GM23338 (cell line): ENCODE results near the gene RGSL1. TPM values are rescaled to one million over a fixed set of nuclear protein-coding genes. Genes with fewer than 3 reads are reported as not detected.

Experiments
- ATAC-seq: fragments of 200-7000 bp; cut with Tn5 transposase; 3 replicates; pipeline ENCODE4 v1.9.1; 2020
- DNase-seq: peaks from one replicate; pipeline ENCODE4 v3.0.0-alpha.2; 2015; ENCODE audit warnings: low spot score
- H2AFZ ChIP-seq: fragments of 200-600 bp; sonication (generic); 2 replicates; pipeline ENCODE4 v1.8.0; 2016; ENCODE audit warnings: antibody characterized with exemption, mild to moderate bottlenecking, moderate library complexity
- H3F3A ChIP-seq: fragments of 200-600 bp; sonication (generic); replicated peaks from 2 replicates; pipeline ENCODE4 v1.8.0; 2017; ENCODE audit warnings: antibody characterized with exemption, mixed run types, low read depth
- H3K27ac ChIP-seq: fragments of 200-600 bp; sonication (generic); 2 replicates; pipeline ENCODE4 v1.6.1; 2016; ENCODE audit warnings: low read depth
- H3K27me3 ChIP-seq: fragments of 200-600 bp; sonication (generic); 2 replicates; pipeline ENCODE4 v1.8.0; 2016; ENCODE audit warnings: mild to moderate bottlenecking, mixed run types, moderate library complexity; ENCODE audit not compliant: insufficient read depth
- H3K36me3 ChIP-seq: fragments of 200-600 bp; sonication (generic); 2 replicates; pipeline ENCODE4 v1.8.0; 2016; ENCODE audit warnings: mild to moderate bottlenecking; ENCODE audit not compliant: insufficient read depth
- H3K4me1 ChIP-seq: fragments of 200-600 bp; sonication (generic); 2 replicates; pipeline ENCODE4 v1.8.0; 2016; ENCODE audit warnings: mild to moderate bottlenecking, moderate library complexity; ENCODE audit not compliant: insufficient read depth
- H3K4me2 ChIP-seq: fragments of 200-600 bp; sonication (generic); 2 replicates; pipeline ENCODE4 v1.7.1; 2017; ENCODE audit warnings: mixed run types
- H3K4me3 ChIP-seq: fragments of 200-600 bp; sonication (generic); 2 replicates; pipeline ENCODE4 v1.6.1; 2016; ENCODE audit warnings: mixed run types
- H3K79me2 ChIP-seq: fragments of 200-600 bp; sonication (generic); replicated peaks from 2 replicates; pipeline ENCODE4 v1.8.0; 2017; ENCODE audit warnings: mild to moderate bottlenecking; ENCODE audit not compliant: insufficient read depth
- H3K9me2 ChIP-seq: fragments of 200-600 bp; sonication (generic); 2 replicates; pipeline ENCODE4 v1.8.0; 2017; ENCODE audit not compliant: insufficient read depth
- H4K20me1 ChIP-seq: fragments of 200-600 bp; sonication (generic); replicated peaks from 2 replicates; pipeline ENCODE4 v1.8.0; 2017; ENCODE audit warnings: mild to moderate bottlenecking; ENCODE audit not compliant: insufficient read depth
- H3K27ac Mint-ChIP-seq: 2 replicates; pipeline ENCODE4 v1.8.0; 2020; ENCODE audit warnings: inconsistent platforms, mild to moderate bottlenecking, moderate library complexity, mixed read lengths
- H3K27me3 Mint-ChIP-seq: 3 replicates; pipeline ENCODE4 v1.8.0; 2022; ENCODE audit warnings: low read depth, mild to moderate bottlenecking, moderate library complexity, mixed read lengths, inconsistent platforms; ENCODE audit not compliant: insufficient read depth, poor library complexity
- H3K36me3 Mint-ChIP-seq: 3 replicates; pipeline ENCODE4 v1.8.0; 2021; ENCODE audit warnings: low read depth, mild to moderate bottlenecking, inconsistent platforms, moderate library complexity, mixed read lengths
- H3K4me1 Mint-ChIP-seq: 3 replicates; pipeline ENCODE4 v1.8.0; 2020; ENCODE audit warnings: mild to moderate bottlenecking, inconsistent platforms, mixed read lengths
- H3K4me3 Mint-ChIP-seq: 3 replicates; pipeline ENCODE4 v1.8.0; 2021; ENCODE audit warnings: moderate library complexity, mild to moderate bottlenecking, inconsistent platforms, mixed read lengths
- H3K9me3 Mint-ChIP-seq: 3 replicates; pipeline ENCODE4 v1.8.0; 2020; ENCODE audit warnings: moderate library complexity, mild to moderate bottlenecking, inconsistent platforms, mixed read lengths
- CREB1 ChIP-seq: fragments of 250-450 bp; sonication (Bioruptor Pico); IDR thresholded peaks from 2 replicates; pipeline ENCODE4 v1.5.0; 2020; ENCODE audit warnings: low read depth, mild to moderate bottlenecking, moderate library complexity
- ETS1 ChIP-seq: IDR thresholded peaks from 2 replicates; pipeline ENCODE4 v1.6.1; 2016; ENCODE audit warnings: antibody characterized with exemption
- EZH2 ChIP-seq: fragments of 200-600 bp; sonication (generic); IDR thresholded peaks from one replicate; pipeline ENCODE4 v1.8.0; 2017; ENCODE audit warnings: antibody characterized with exemption, mild to moderate bottlenecking, low read depth; ENCODE audit not compliant: unreplicated experiment
- EZH2phosphoT487 ChIP-seq: fragments of 200-600 bp; sonication (generic); IDR thresholded peaks from one replicate; pipeline ENCODE4 v1.8.1; 2018; ENCODE audit warnings: antibody characterized with exemption; ENCODE audit not compliant: unreplicated experiment
- JUNB ChIP-seq: IDR thresholded peaks from one replicate; pipeline ENCODE4 v1.6.1; 2016; ENCODE audit warnings: antibody characterized with exemption; ENCODE audit not compliant: unreplicated experiment
- NANOG ChIP-seq: IDR thresholded peaks from 2 replicates; pipeline ENCODE4 v1.6.1; 2016; ENCODE audit warnings: antibody characterized with exemption, borderline replicate concordance
- POLR2AphosphoS5 ChIP-seq: IDR thresholded peaks from 2 replicates; pipeline ENCODE4 v1.6.1; 2016; ENCODE audit warnings: antibody characterized with exemption, low read depth
- REST ChIP-seq: IDR thresholded peaks from one replicate; pipeline ENCODE4 v1.6.1; 2018; ENCODE audit warnings: antibody characterized with exemption; ENCODE audit not compliant: unreplicated experiment
- STAT1 ChIP-seq: IDR thresholded peaks from one replicate; pipeline ENCODE4 v1.6.1; 2016; ENCODE audit warnings: antibody characterized with exemption; ENCODE audit not compliant: unreplicated experiment
- ZNF114 ChIP-seq: fragments of 250-450 bp; sonication (Bioruptor Pico); IDR thresholded peaks from 2 replicates; pipeline ENCODE4 v1.5.0; 2020; ENCODE audit warnings: mild to moderate bottlenecking, moderate library complexity
- ZNF331 ChIP-seq: fragments of 250-450 bp; sonication (Bioruptor Pico); IDR thresholded peaks from 2 replicates; pipeline ENCODE4 v1.5.0; 2020; ENCODE audit warnings: low read depth, mild to moderate bottlenecking, moderate library complexity
- polyA plus RNA-seq: library from polyadenylated mRNA; unstranded; fragments of >200 nt; fragmentation: Nextera tagmentation; extraction: Ambion mirVana; gene quantifications from 2 replicates; pipeline ENCODE4 v1.2.1, GENCODE V29; 2016
- total RNA-seq: library from RNA; depleted of rRNA; stranded (reverse); fragments of >200 nt; shearing (Covaris generic); gene quantifications from 2 replicates; pipeline ENCODE4 v1.2.3, GENCODE V29; 2014
- TF ChIP-seq, protein P1 (sequence below): fragments of 250-450 bp; sonication (Bioruptor Pico); IDR thresholded peaks from 2 replicates; pipeline ENCODE4 v1.5.0; 2020; ENCODE audit warnings: mild to moderate bottlenecking, moderate library complexity
- TF ChIP-seq, protein P2 (sequence below), 2 experiments: fragments of 200-600 bp in 1 of 2; sonication (generic) in 1 of 2; conservative IDR thresholded peaks; 2 replicates each; pipeline versions ENCODE4 v1.5.1 to v1.6.1; 2016 to 2017; ENCODE audit warnings: antibody characterized with exemption in 2 of 2, low read depth in 2 of 2, mild to moderate bottlenecking in 2 of 2, moderate library complexity in 1 of 2

RGSL1 gene
- total and polyA plus RNA-seq, 2 experiments from 2014 or later: not detected

DNA sequence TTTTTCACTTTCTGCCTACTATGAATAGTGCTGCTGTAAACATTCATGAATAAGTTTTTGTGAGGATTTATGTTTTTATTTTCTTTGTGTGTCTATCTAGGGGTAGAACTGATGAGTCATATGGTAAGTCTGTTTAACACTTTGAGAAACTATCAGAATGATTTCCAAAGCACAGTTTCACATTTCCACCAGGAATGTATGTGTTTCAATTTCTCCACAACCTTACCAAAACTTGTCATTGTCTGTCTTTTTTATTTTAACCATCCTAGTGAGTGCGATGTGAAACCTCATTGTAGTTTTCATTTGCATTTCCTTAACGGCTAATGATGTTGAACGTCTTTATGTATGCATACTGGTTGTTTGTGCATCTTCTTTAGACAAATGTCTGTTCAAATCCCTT, 115.6 kb downstream of the RGSL1 start:
- Mint-ChIP-seq H3K36me3 (no peaks in the 10 kb centered on the region), H3K4me3 (no peak overlapping the region), H3K27me3 (no peaks in the 10 kb centered on the region), H3K27ac (no peak overlapping the region), H3K4me1 (no peaks in the 10 kb centered on the region; the same call in 2 of the 3 replicates), H3K9me3 (no peaks in the 10 kb centered on the region)
- Histone ChIP-seq H2AFZ (no peak overlapping the region; the same call in 1 of the 2 replicates), H3K4me1 (no peaks in the 10 kb centered on the region), H3K36me3 (no peaks in the 10 kb centered on the region), H3K27ac (no peak overlapping the region), H3F3A (no peaks in the 10 kb centered on the region), H3K4me2 (no peak overlapping the region), H3K79me2 (no peaks in the 10 kb centered on the region), H4K20me1 (no peaks in the 10 kb centered on the region), H3K4me3 (no peak overlapping the region), H3K9me2 (0 out of 2 replicates have a peak, but pooled peaks cover under 1% of the 10 kb centered on the region), H3K27me3 (no peaks in the 10 kb centered on the region)
- DNase-seq (no peak), ATAC-seq (no peak)
- TF ChIP-seq REST (no peak), EZH2 (no peak), NANOG (no peak), ZNF331 (CRISPR knock-in tag) (no peak), JUNB (no peak), POLR2AphosphoS5 (no peak), STAT1 (no peak), EZH2phosphoT487 (no peak), CREB1 (CRISPR knock-in tag) (no peak), ZNF114 (no peak), ETS1 (no peak)
- TF ChIP-seq, protein P1, sequence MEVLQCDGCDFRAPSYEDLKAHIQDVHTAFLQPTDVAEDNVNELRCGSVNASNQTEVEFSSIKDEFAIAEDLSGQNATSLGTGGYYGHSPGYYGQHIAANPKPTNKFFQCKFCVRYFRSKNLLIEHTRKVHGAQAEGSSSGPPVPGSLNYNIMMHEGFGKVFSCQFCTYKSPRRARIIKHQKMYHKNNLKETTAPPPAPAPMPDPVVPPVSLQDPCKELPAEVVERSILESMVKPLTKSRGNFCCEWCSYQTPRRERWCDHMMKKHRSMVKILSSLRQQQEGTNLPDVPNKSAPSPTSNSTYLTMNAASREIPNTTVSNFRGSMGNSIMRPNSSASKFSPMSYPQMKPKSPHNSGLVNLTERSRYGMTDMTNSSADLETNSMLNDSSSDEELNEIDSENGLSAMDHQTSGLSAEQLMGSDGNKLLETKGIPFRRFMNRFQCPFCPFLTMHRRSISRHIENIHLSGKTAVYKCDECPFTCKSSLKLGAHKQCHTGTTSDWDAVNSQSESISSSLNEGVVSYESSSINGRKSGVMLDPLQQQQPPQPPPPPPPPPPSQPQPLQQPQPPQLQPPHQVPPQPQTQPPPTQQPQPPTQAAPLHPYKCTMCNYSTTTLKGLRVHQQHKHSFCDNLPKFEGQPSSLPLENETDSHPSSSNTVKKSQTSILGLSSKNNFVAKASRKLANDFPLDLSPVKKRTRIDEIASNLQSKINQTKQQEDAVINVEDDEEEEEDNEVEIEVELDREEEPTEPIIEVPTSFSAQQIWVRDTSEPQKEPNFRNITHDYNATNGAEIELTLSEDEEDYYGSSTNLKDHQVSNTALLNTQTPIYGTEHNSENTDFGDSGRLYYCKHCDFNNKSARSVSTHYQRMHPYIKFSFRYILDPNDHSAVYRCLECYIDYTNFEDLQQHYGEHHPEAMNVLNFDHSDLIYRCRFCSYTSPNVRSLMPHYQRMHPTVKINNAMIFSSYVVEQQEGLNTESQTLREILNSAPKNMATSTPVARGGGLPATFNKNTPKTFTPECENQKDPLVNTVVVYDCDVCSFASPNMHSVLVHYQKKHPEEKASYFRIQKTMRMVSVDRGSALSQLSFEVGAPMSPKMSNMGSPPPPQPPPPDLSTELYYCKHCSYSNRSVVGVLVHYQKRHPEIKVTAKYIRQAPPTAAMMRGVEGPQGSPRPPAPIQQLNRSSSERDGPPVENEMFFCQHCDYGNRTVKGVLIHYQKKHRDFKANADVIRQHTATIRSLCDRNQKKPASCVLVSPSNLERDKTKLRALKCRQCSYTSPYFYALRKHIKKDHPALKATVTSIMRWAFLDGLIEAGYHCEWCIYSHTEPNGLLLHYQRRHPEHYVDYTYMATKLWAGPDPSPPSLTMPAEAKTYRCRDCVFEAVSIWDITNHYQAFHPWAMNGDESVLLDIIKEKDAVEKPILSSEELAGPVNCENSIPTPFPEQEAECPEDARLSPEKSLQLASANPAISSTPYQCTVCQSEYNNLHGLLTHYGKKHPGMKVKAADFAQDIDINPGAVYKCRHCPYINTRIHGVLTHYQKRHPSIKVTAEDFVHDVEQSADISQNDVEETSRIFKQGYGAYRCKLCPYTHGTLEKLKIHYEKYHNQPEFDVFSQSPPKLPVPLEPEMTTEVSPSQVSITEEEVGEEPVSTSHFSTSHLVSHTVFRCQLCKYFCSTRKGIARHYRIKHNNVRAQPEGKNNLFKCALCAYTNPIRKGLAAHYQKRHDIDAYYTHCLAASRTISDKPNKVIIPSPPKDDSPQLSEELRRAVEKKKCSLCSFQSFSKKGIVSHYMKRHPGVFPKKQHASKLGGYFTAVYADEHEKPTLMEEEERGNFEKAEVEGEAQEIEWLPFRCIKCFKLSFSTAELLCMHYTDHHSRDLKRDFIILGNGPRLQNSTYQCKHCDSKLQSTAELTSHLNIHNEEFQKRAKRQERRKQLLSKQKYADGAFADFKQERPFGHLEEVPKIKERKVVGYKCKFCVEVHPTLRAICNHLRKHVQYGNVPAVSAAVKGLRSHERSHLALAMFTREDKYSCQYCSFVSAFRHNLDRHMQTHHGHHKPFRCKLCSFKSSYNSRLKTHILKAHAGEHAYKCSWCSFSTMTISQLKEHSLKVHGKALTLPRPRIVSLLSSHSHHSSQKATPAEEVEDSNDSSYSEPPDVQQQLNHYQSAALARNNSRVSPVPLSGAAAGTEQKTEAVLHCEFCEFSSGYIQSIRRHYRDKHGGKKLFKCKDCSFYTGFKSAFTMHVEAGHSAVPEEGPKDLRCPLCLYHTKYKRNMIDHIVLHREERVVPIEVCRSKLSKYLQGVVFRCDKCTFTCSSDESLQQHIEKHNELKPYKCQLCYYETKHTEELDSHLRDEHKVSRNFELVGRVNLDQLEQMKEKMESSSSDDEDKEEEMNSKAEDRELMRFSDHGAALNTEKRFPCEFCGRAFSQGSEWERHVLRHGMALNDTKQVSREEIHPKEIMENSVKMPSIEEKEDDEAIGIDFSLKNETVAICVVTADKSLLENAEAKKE: no peak
- TF ChIP-seq, protein P2, sequence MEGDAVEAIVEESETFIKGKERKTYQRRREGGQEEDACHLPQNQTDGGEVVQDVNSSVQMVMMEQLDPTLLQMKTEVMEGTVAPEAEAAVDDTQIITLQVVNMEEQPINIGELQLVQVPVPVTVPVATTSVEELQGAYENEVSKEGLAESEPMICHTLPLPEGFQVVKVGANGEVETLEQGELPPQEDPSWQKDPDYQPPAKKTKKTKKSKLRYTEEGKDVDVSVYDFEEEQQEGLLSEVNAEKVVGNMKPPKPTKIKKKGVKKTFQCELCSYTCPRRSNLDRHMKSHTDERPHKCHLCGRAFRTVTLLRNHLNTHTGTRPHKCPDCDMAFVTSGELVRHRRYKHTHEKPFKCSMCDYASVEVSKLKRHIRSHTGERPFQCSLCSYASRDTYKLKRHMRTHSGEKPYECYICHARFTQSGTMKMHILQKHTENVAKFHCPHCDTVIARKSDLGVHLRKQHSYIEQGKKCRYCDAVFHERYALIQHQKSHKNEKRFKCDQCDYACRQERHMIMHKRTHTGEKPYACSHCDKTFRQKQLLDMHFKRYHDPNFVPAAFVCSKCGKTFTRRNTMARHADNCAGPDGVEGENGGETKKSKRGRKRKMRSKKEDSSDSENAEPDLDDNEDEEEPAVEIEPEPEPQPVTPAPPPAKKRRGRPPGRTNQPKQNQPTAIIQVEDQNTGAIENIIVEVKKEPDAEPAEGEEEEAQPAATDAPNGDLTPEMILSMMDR (conservative IDR thresholded peaks at IDR 0.05; ENCODE audit: low read depth in 2 of 2): no peak
